Gastrocnemius medialis (tissue), 4 donors: Measurements from ENCODE around the gene AMZ1. TPM values are rescaled to one million over a fixed set of nuclear protein-coding genes. Genes with fewer than 3 reads are reported as not detected.
A peak's percentile ranks its signal among the peaks of the same experiment; 100 is the strongest.
"Not testable (repeated sequence)": the region's sequence is repeated elsewhere in the genome, so short reads cannot be mapped to it uniquely, and the experiment has no call there.

Experiments used
- ATAC-seq, 2 donors: fragments of 150-250 bp; one replicate each; pipeline ENCODE4 v1.9.1; 2016
- DNase-seq, 2 donors: peaks; one replicate each; pipeline ENCODE4 v3.0.0-alpha.2; 2019
- H3K27ac ChIP-seq, 4 donors: fragments of 200-600 bp; sonication (generic); 1 replicate in 1 of 4; 2 replicates in 3 of 4; pipeline ENCODE4 v1.5.1; 2016 to 2018; ENCODE audit warnings: mild to moderate bottlenecking in 2 of 4, moderate library complexity in 1 of 4
- H3K27me3 ChIP-seq, 3 donors: fragments of 200-600 bp; sonication (generic) in 2 of 3; 1 replicate in 1 of 3; 2 replicates in 2 of 3; pipeline versions ENCODE4 v1.5.1 to v1.6.0; 2016 to 2019; ENCODE audit warnings: mild to moderate bottlenecking in 1 of 3, moderate library complexity in 1 of 3
- H3K36me3 ChIP-seq, 2 donors: fragments of 200-600 bp; sonication (generic) in 1 of 2; one replicate each; pipeline ENCODE4 v1.5.1; 2017 to 2018
- H3K4me1 ChIP-seq, 2 donors: fragments of 200-600 bp; sonication (generic) in 1 of 2; one replicate each; pipeline ENCODE4 v1.5.1; 2016 to 2017; ENCODE audit warnings: mild to moderate bottlenecking in 2 of 2
- H3K4me3 ChIP-seq, 4 donors: fragments of 200-600 bp; sonication (generic) in 3 of 4; 1 replicate in 1 of 4; 2 replicates in 3 of 4; pipeline ENCODE4 v1.5.1; 2016 to 2019; ENCODE audit warnings: mild to moderate bottlenecking in 2 of 4
- H3K9me3 ChIP-seq, 3 donors: fragments of 200-600 bp; sonication (generic) in 2 of 3; 1 replicate in 1 of 3; 2 replicates in 2 of 3; pipeline ENCODE4 v1.5.1; 2016 to 2019
- POLR2A ChIP-seq, 2 donors: fragments of 450-650 bp; IDR thresholded peaks; one replicate each; pipeline ENCODE4 v1.6.1; 2017; ENCODE audit warnings: antibody characterized with exemption in 2 of 2, mild to moderate bottlenecking in 2 of 2, moderate library complexity in 2 of 2
- in situ Hi-C, 4 donors: fragments of 200-750 bp; cut with MboI; loops; one replicate each; pipeline versions ENCODE4 v1.15.0 to v1.8.0; 2017; ENCODE audit warnings: low sequenced_read_pairs in 4 of 4
- intact Hi-C: fragments of 100-400 bp; cut with DNase I; formaldehyde crosslinking; loops from one replicate; pipeline ENCODE4 v1.15.1; 2023; ENCODE audit warnings: low total_unique reads
- total RNA-seq, 4 donors: library from RNA; depleted of rRNA; stranded (reverse); fragments of >200 nt; gene quantifications; one replicate each; pipeline versions ENCODE4 v1.1.0 to v1.2.3, GENCODE V29; 2016
- TF ChIP-seq, protein P1 (sequence below), 5 experiments: fragments of 450-650 bp in 3 of 5; fragments of 200-600 bp in 2 of 5; sonication (generic) in 2 of 5; IDR thresholded peaks in 4 of 5; conservative IDR thresholded peaks in 1 of 5; 1 replicate in 4 of 5; 2 replicates in 1 of 5; pipeline ENCODE4 v1.5.1; 2016 to 2019; ENCODE audit warnings: antibody characterized with exemption in 5 of 5, mild to moderate bottlenecking in 3 of 5, moderate library complexity in 3 of 5

Gene AMZ1
- total RNA-seq, 4 donors from 2014 or later: not detected

DNA sequence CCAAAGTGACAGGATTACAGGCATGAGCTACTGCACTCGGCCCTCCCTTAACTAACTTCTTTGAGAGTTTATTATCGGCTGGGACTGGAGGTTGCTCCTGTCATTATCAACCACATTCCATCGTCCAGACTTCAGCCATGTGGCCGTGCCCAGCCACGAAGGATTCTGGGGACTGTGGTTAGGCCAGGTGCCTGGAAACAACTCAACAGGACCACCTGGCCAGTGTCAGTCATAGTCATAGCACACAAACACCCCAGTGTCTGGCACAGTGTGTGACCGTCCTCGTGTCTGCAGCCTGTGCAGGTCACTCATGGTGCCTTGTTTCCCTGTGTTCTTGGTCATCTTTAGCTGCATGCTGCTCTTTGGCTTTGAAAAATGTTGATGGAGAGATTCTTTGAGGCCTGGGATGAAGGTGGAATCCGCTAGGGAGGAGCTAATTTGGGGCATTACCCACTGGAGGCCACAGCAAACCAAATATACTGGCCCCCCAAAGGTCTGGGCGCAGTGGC, 12.7 kb upstream of the AMZ1 start:
- Histone ChIP-seq H3K36me3 (no peaks in the 10 kb centered on the region), H3K9me3 (peaks cover 0 to 8% (median 0%) of the 10 kb centered on the region in 3 donors), H3K27me3 (peaks cover 7 to 10% (median 8%) of the 10 kb centered on the region in 3 donors), H3K4me1 (no peaks in the 10 kb centered on the region), H3K4me3 (no peak overlapping the region), H3K27ac (no peak overlapping the region)
- intact Hi-C loops (no loop called here), in situ Hi-C loops (loop anchor here in 2 of 4 donors (25.0 kb wide), 1 partner anchor 213 kb away; no protein-coding TSS in a partner anchor)
- no peak for DNase-seq
- no peak for TF ChIP-seq POLR2A (IDR thresholded peaks at IDR 0.05)
- ATAC-seq: no peak

DNA sequence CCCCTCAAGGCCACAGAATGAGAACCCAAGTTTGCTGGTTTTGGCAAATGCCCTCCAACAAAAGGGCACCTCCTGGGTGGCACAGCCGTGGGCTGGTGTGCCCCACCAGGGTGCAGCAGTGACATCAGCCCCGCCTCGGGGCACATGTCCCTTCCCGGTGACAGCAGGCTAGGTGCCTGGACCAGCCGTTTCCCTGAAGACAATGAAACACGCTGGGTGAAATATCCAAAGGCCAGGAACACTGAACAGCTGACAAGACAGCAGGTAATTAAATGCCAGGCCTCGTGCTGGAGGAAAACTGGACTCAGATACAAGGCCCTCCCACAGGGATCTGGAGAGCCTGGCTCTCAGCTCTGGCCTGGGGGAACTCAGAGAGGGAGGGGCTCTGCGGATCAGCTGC, 11.4 kb upstream of the AMZ1 start:
- H3K27me3 ChIP-seq, intact Hi-C loops, ATAC-seq, H3K4me3 ChIP-seq, H3K36me3 ChIP-seq, H3K9me3 ChIP-seq, H3K27ac ChIP-seq, DNase-seq, H3K4me1 ChIP-seq: not testable (repeated sequence)
- in situ Hi-C loops: loop anchor here in 2 of 4 donors (25.0 kb wide), 1 partner anchor 214 kb away; no protein-coding TSS in a partner anchor

DNA sequence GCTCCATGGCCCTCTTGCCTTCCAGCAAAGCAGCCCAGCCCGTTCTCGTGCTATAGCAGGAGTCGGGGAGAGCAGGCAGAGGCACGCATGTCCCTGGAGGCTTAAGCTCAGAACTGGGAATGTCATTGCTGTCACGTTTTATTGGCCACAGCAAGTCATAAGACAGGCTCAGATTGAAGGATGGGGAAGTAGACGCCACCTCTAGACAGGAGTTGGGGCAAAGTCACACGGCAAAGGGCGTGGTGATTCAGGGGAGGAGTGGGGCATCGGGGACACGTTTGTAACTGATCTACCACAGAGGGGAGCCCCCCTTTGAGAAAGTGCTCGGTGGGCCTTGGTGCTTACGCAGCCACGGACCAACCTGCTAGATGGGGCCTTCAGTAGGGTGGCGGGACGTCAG, 9.5 kb upstream of the AMZ1 start:
- intact Hi-C loops, H3K9me3 ChIP-seq, DNase-seq, H3K36me3 ChIP-seq, H3K27ac ChIP-seq, ATAC-seq, H3K4me1 ChIP-seq, H3K4me3 ChIP-seq: not testable (repeated sequence)
- in situ Hi-C loops: loop anchor here in 2 of 4 donors (25.0 kb wide), 1 partner anchor 216 kb away; no protein-coding TSS in a partner anchor
- peaks cover 11 to 16% (median 14%) of the 10 kb centered on the region in 3 donors for H3K27me3 ChIP-seq

DNA sequence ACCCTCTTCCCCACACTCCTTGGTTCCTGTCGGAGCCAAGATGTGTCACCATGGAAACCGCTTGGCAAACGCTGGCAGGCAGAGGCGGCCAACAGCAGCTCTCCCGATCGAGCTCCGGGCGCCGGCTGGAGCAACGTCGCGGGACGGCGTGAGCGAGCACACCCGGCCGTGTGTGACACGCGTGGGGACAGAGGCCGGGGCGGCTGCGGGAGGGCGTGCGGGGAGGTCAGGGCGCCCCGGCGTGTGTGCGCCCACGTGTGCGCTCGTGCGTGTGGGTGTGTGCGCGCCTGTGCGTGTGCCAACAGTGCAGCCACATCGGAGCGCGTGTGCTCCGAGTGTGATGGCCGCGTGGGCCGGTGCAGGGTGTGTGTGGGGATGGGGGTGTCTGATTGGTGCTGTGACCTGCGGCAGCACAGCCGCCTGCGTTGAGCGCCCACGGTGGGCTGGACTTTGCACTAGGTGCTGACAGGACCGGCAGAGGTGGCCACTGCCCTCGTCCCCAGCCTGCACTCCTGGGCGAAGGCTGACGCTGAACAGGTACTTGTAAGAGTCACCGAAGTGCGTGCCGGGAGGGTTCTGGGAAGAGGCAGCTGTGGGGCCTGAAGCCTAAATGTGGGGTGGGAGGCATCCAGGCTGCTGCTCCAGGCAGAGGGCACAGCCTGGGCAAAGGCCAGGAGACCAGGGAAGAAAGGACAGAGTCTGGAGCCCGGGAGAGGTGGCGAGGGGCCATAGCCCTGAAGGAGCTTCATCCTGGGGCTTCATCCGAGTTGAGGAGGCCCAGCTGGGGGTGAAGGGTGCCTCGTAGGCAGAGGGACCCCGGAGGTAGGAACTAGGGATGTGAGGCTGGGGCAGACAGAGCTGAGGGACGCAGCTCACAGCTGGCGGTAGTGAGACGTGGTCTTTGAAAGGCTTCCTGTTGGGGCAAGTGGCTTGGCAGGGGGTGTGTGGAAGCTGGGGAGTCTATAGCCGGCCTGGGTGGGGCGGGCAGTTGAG, 8.6 kb upstream of the AMZ1 start:
- not testable (repeated sequence) for H3K36me3 ChIP-seq, H3K4me3 ChIP-seq, H3K9me3 ChIP-seq, H3K4me1 ChIP-seq, DNase-seq, ATAC-seq, H3K27ac ChIP-seq
- in situ Hi-C loops (loop anchor here (10.0 to 25.0 kb wide), 3 partner anchors 115 to 225 kb away; no protein-coding TSS in a partner anchor), intact Hi-C loops (loop anchor here (1.0 to 5.0 kb wide), 2 partner anchors 112 to 202 kb away; partner anchors contain the start of gene GRIFIN)
- H3K27me3 ChIP-seq: peaks cover 14 to 20% (median 17%) of the 10 kb centered on the region in 3 donors

DNA sequence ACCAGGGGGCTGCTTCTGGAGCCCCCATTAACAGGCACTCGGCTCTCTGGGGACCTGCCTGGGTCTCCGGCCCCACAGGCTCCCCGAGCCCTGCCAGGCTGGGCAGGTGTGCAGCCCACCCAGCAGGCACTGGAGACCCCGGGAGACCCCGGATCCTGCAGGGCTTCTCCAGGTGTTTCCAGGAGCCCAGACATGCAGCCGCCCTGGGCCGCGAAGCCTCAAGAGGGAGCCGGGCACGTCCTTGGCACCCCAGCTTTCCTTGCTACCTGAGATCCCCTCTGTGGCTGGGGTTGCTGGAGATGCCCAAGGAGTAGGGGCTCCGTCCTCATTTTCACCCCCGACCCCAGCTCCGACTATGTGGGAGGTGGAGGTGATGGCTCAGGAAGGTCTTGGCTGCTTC, 7.7 kb upstream of the AMZ1 start:
- TF ChIP-seq POLR2A (IDR thresholded peaks at IDR 0.05): no peak
- TF ChIP-seq, protein P1, sequence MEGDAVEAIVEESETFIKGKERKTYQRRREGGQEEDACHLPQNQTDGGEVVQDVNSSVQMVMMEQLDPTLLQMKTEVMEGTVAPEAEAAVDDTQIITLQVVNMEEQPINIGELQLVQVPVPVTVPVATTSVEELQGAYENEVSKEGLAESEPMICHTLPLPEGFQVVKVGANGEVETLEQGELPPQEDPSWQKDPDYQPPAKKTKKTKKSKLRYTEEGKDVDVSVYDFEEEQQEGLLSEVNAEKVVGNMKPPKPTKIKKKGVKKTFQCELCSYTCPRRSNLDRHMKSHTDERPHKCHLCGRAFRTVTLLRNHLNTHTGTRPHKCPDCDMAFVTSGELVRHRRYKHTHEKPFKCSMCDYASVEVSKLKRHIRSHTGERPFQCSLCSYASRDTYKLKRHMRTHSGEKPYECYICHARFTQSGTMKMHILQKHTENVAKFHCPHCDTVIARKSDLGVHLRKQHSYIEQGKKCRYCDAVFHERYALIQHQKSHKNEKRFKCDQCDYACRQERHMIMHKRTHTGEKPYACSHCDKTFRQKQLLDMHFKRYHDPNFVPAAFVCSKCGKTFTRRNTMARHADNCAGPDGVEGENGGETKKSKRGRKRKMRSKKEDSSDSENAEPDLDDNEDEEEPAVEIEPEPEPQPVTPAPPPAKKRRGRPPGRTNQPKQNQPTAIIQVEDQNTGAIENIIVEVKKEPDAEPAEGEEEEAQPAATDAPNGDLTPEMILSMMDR (IDR thresholded peaks at IDR 0.05 in 4 of 5, conservative IDR thresholded peaks at IDR 0.05 in 1 of 5): no peak
- H3K4me3 ChIP-seq: no peak overlapping the region
- no peaks in the 10 kb centered on the region for H3K4me1 ChIP-seq
- in situ Hi-C loops: loop anchor here (10.0 to 25.0 kb wide), 3 partner anchors 115 to 225 kb away; no protein-coding TSS in a partner anchor
- intact Hi-C loops: loop anchor here (1.0 to 5.0 kb wide), 2 partner anchors 113 to 203 kb away; partner anchors contain the start of gene GRIFIN
- ATAC-seq (no peak), DNase-seq (no peak)
- H3K27ac ChIP-seq: no peak overlapping the region
- H3K36me3 ChIP-seq: no peaks in the 10 kb centered on the region
- peaks cover 16 to 22% (median 18%) of the 10 kb centered on the region in 3 donors for H3K27me3 ChIP-seq
- no peaks in the 10 kb centered on the region for H3K9me3 ChIP-seq

DNA sequence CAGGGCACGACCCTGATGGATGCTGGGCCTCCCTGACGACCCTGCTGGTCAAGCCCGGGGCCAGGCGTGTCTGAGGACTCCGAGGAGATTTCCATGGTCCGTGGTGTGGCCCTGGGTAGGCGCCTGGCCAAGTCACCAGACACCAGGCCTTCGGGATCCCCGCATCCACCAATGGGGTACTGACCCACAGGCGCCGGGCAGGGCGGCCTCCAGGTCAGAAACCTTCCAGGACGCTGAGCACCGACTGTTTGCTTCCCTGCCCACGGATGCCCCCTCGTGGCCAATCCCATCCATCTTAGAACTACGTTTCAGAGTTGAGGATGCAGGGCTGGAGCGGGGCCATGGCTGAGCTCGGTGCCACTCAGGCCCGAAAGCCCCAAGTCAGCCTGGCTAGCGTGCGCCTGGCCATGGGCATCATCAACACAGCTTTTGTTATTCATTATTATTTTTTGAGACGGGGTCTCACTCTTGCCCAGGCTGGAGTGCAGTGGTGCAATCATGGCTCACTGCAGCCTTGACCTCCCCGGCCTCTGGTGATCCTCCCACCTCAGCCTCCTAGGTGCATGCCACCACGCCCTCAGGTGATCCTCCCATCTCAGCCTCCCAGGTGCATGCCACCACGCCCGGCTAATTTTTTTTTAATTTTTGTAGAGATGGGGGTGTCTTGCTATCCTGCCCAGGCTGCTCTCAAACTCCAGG, 7.1 kb upstream of the AMZ1 start:
- in situ Hi-C loops: loop anchor here (10.0 to 25.0 kb wide), 3 partner anchors 116 to 226 kb away; no protein-coding TSS in a partner anchor
- Histone ChIP-seq H3K9me3 (no peaks in the 10 kb centered on the region), H3K27me3 (peaks cover 19 to 29% (median 21%) of the 10 kb centered on the region in 3 donors), H3K36me3 (no peaks in the 10 kb centered on the region), H3K27ac (no peak overlapping the region), H3K4me1 (no peaks in the 10 kb centered on the region), H3K4me3 (no peak overlapping the region)
- no peak for TF ChIP-seq POLR2A (IDR thresholded peaks at IDR 0.05)
- TF ChIP-seq, protein P1 (IDR thresholded peaks at IDR 0.05 in 4 of 5, conservative IDR thresholded peaks at IDR 0.05 in 1 of 5): peak; percentile 64 to 85 (median 80)
- intact Hi-C loops: loop anchor here (1.0 to 5.0 kb wide), 3 partner anchors 114 to 230 kb away; partner anchors contain the start of gene GRIFIN
- DNase-seq (peak; percentile 57 to 72), ATAC-seq (peak; percentile 87 to 97)
